ENCODE data around the gene APBA3.

The APBA3 gene

GRCh38 chr19:3788996-3789778, 27.7 kb upstream of the APBA3 start:
- DNase-seq = no peak

- no peak for DNase-seq
These were observed 24.7 kb upstream of the APBA3 start, which contains the start of gene MATK for GRCh38 chr19:3785938-3786824. Gene MATK (minus strand): TSS chr19:3786381. CDS start chr19:3785135, 1,246 bp downstream.

- DNase-seq = no peak
These were observed 24.0 kb upstream of the APBA3 start for GRCh38 chr19:3785451-3785937.

GRCh38 chr19:3784607-3785450, 23.3 kb upstream of the APBA3 start:
- DNase-seq = no peak

- DNase-seq = peak in 1 of 4 experiments; percentile 13
These were observed 22.4 kb upstream of the APBA3 start for GRCh38 chr19:3783660-3784584.

- no peak for DNase-seq
These were observed 21.4 kb upstream of the APBA3 start for GRCh38 chr19:3782903-3783302.

- no peak for DNase-seq
These were observed 20.8 kb upstream of the APBA3 start for GRCh38 chr19:3782330-3782729.

GRCh38 chr19:3781603-3782002, 20.1 kb upstream of the APBA3 start:
- DNase-seq = no peak

- no peak for DNase-seq
These were observed 19.4 kb upstream of the APBA3 start for GRCh38 chr19:3780786-3781304.

- DNase-seq = no peak
These were observed 17.6 kb upstream of the APBA3 start for GRCh38 chr19:3778899-3779723.

GRCh38 chr19:3778104-3778867, 16.8 kb upstream of the APBA3 start:
- DNase-seq = no peak

GRCh38 chr19:3776479-3777040, 15.1 kb upstream of the APBA3 start:
- DNase-seq = no peak

GRCh38 chr19:3775831-3776230, 14.3 kb upstream of the APBA3 start:
- no peak for DNase-seq

GRCh38 chr19:3775374-3775711, 13.9 kb upstream of the APBA3 start:
- no peak for DNase-seq

- DNase-seq = no peak
These were observed 13.3 kb upstream of the APBA3 start for GRCh38 chr19:3774621-3775373.

GRCh38 chr19:3773814-3774515, 12.5 kb upstream of the APBA3 start:
- no peak for DNase-seq

GRCh38 chr19:3771906-3772455, 10.5 kb upstream of the APBA3 start, which contains the start of gene RAX2:
Gene RAX2 (minus strand): TSS chr19:3772228. CDS start chr19:3771742, 486 bp downstream.
- DNase-seq = no peak

Data from activated naive CD4-positive, alpha-beta T cell (primary cell).